Kidney tubule cell (primary cell): ENCODE data around the gene KSR2.

ENCODE experiments used
- DNase-seq: peaks from one replicate; pipeline ENCODE4 v3.0.0-alpha.2; 2018; ENCODE audit warnings: low spot score

The KSR2 gene

GRCh38 chr12:117498256-117498655 is 470.5 kb downstream of the KSR2 start:
- DNase-seq, result no peak

GRCh38 chr12:117497407-117497806 is 471.4 kb downstream of the KSR2 start:
- DNase-seq, result no peak

GRCh38 chr12:117494833-117495655 is 473.7 kb downstream of the KSR2 start:
- DNase-seq, result peak; percentile 21

- no peak for DNase-seq
Observed at GRCh38 chr12:117491711-117492110, 477.1 kb downstream of the KSR2 start.

GRCh38 chr12:117490130-117490529 is 478.7 kb downstream of the KSR2 start:
- DNase-seq, result no peak

GRCh38 chr12:117489671-117490070 is 479.1 kb downstream of the KSR2 start:
- peak; percentile 24 for DNase-seq

- DNase-seq, result peak; percentile 96
Observed at GRCh38 chr12:117486840-117487659, 481.7 kb downstream of the KSR2 start.

GRCh38 chr12:117485984-117486839 is 482.6 kb downstream of the KSR2 start:
- peak; percentile 57 for DNase-seq

GRCh38 chr12:117484901-117485300 is 483.9 kb downstream of the KSR2 start:
- no peak for DNase-seq

- DNase-seq, result no peak
Observed at GRCh38 chr12:117483501-117483900, 485.3 kb downstream of the KSR2 start.

GRCh38 chr12:117481470-117481869 is 487.3 kb downstream of the KSR2 start:
- peak; percentile 62 for DNase-seq

- DNase-seq, result no peak
Observed at GRCh38 chr12:117476341-117476740, 492.4 kb downstream of the KSR2 start.

- no peak for DNase-seq
Observed at GRCh38 chr12:117473856-117474255, 494.9 kb downstream of the KSR2 start.

GRCh38 chr12:117472983-117473382 is 495.8 kb downstream of the KSR2 start:
- no peak for DNase-seq

- DNase-seq, result no peak
Observed at GRCh38 chr12:117470804-117471203, 498.0 kb downstream of the KSR2 start.

GRCh38 chr12:117469883-117470483 is 498.8 kb downstream of the KSR2 start:
- no peak for DNase-seq

GRCh38 chr12:117468016-117468415 is 500.8 kb downstream of the KSR2 start:
- no peak for DNase-seq

- DNase-seq, result no peak
Observed at GRCh38 chr12:117467588-117467987, 501.2 kb downstream of the KSR2 start.

- DNase-seq, result no peak
Observed at GRCh38 chr12:117466677-117467362, 502.0 kb downstream of the KSR2 start.

GRCh38 chr12:117461732-117462131 is 507.1 kb downstream of the KSR2 start:
- no peak for DNase-seq

GRCh38 chr12:117459229-117459628 is 509.6 kb downstream of the KSR2 start:
- no peak for DNase-seq
